GM23248 (cell line): Measurements from ENCODE around the gene XIAP.

Source experiments
- EZH2 ChIP-seq: fragments of 200-600 bp; sonication (generic); IDR thresholded peaks from 2 replicates; pipeline ENCODE4 v1.6.1; 2018; ENCODE audit warnings: antibody characterized with exemption, mild to moderate bottlenecking; ENCODE audit not compliant: insufficient read depth, poor library complexity, severe bottlenecking
- EZH2phosphoT487 ChIP-seq: fragments of 200-600 bp; sonication (generic); IDR thresholded peaks from 2 replicates; pipeline ENCODE4 v1.6.1; 2018; ENCODE audit warnings: antibody characterized with exemption, moderate library complexity, mild to moderate bottlenecking, low read depth; ENCODE audit not compliant: insufficient read depth

- TF ChIP-seq EZH2 (no peak), EZH2phosphoT487 (no peak)
Observed at GRCh38 chrX:123949846-123950245, 90.0 kb downstream of the XIAP start.
